ENCODE data around the gene JMJD1C. TPM values are rescaled to one million over a fixed set of nuclear protein-coding genes. Genes with fewer than 3 reads are reported as not detected.

The JMJD1C gene
- total and polyA plus RNA-seq, 4 experiments from 2014 or later = 22.8 to 115 (median 84.5) TPM

- Histone ChIP-seq H3K4me1 (ENCODE audit: insufficient read depth, low read length) (peaks cover 16% of the 10 kb centered on the region), H3K36me3 (ENCODE audit: insufficient read depth, low read length) (no peaks in the 10 kb centered on the region), H3K9me3 (ENCODE audit: control insufficient read depth in 1 of 2, low read length in 2 of 2) (no peaks in the 10 kb centered on the region), H3K4me3 (ENCODE audit: low read length in 2 of 2) (no peak overlapping the region), H3K27ac (ENCODE audit: low read depth, low read length) (no peak overlapping the region), H3K27me3 (ENCODE audit: insufficient read depth, low read length) (no peaks in the 10 kb centered on the region)
- peaks cover 15 to 33% (median 20%) of the 10 kb centered on the region in 4 donors for H3K4me1 Mint-ChIP-seq
- no peaks in the 10 kb centered on the region for H3K27me3 Mint-ChIP-seq
- H3K27ac Mint-ChIP-seq = peak overlapping the region in 1 of 7 donors; percentile 90
- intact Hi-C loops (cut with micrococcal nuclease) = loop anchor here (2.0 to 5.0 kb wide), 3 partner anchors 46 to 249 kb away; partner anchors contain the start of gene REEP3
- H3K36me3 Mint-ChIP-seq = peaks cover 0 to 11% of the 10 kb centered on the region in 2 donors
- H3K9me3 Mint-ChIP-seq = peaks cover 0 to 1% (median 0%) of the 10 kb centered on the region in 8 donors
- ChIA-PET POLR2A (ENCODE audit: partially characterized antibody) (no interaction called here), CTCF (ENCODE audit: partially characterized antibody) (no interaction called here)
- no peak for DNase-seq
- H3K4me3 Mint-ChIP-seq = peak overlapping the region in 2 of 8 donors; percentile 12 to 36
Observed at GRCh38 chr10:63467841-63468240, 2.1 kb upstream of the JMJD1C start.

GRCh38 chr10:63466144-63466935 lies 563 bp upstream of the JMJD1C start:
- Mint-ChIP-seq H3K27me3 (no peaks in the 10 kb centered on the region), H3K9me3 (peaks cover 0 to 1% (median 0%) of the 10 kb centered on the region in 8 donors), H3K4me1 (peaks cover 20 to 33% (median 23%) of the 10 kb centered on the region in 4 donors), H3K36me3 (peaks cover 0 to 11% of the 10 kb centered on the region in 2 donors), H3K27ac (peak overlapping the region; percentile 80 to 94 (median 93)), H3K4me3 (peak overlapping the region; percentile 93 to 98 (median 95))
- ChIA-PET POLR2A (ENCODE audit: partially characterized antibody) (interaction anchor here (0.7 to 3.3 kb wide), 4 partner anchors 36 to 198 kb away, joined by 3 to 24 read pairs (median 8); partner anchors contain the start of gene REEP3), CTCF (ENCODE audit: partially characterized antibody) (interaction anchor here (0.9 to 2.3 kb wide), 5 partner anchors 50 to 249 kb away, joined by 3 to 7 read pairs (median 4); no protein-coding TSS in a partner anchor)
- DNase-seq = peak in 3 of 5 donors; percentile 27 to 46 (median 37)
- peak overlapping the region in 1 of 2 donors; percentile 71 for H3K4me3 ChIP-seq (ENCODE audit: low read length in 2 of 2)
- H3K4me1 ChIP-seq (ENCODE audit: insufficient read depth, low read length) = peaks cover 16% of the 10 kb centered on the region
- no peaks in the 10 kb centered on the region for H3K27me3 ChIP-seq (ENCODE audit: insufficient read depth, low read length)
- intact Hi-C loops (cut with micrococcal nuclease) = loop anchor here (2.0 to 5.0 kb wide), 3 partner anchors 44 to 251 kb away; partner anchors contain the start of gene REEP3
- no peaks in the 10 kb centered on the region for H3K36me3 ChIP-seq (ENCODE audit: insufficient read depth, low read length)
- no peaks in the 10 kb centered on the region for H3K9me3 ChIP-seq (ENCODE audit: control insufficient read depth in 1 of 2, low read length in 2 of 2)
- H3K27ac ChIP-seq (ENCODE audit: low read depth, low read length) = peak overlapping the region; percentile 58

- CTCF ChIA-PET (ENCODE audit: partially characterized antibody) = interaction anchor here (0.8 to 2.3 kb wide), 7 partner anchors 110 to 298 kb away, joined by 3 to 7 read pairs (median 4); no protein-coding TSS in a partner anchor
- Mint-ChIP-seq H3K4me1 (peaks cover 15 to 31% (median 18%) of the 10 kb centered on the region in 4 donors), H3K9me3 (peaks cover 0 to 1% (median 0%) of the 10 kb centered on the region in 8 donors), H3K4me3 (peak overlapping the region; percentile 94 to 98 (median 96)), H3K27ac (peak overlapping the region; percentile 11 to 94 (median 78)), H3K36me3 (peaks cover 0 to 11% of the 10 kb centered on the region in 2 donors), H3K27me3 (no peaks in the 10 kb centered on the region)
- intact Hi-C loops (cut with micrococcal nuclease) = loop anchor here (2.0 to 5.0 kb wide), 6 partner anchors 20 to 253 kb away; no protein-coding TSS in a partner anchor
- Histone ChIP-seq H3K9me3 (ENCODE audit: control insufficient read depth in 1 of 2, low read length in 2 of 2) (no peaks in the 10 kb centered on the region), H3K27ac (ENCODE audit: low read depth, low read length) (peak overlapping the region; percentile 58), H3K27me3 (ENCODE audit: insufficient read depth, low read length) (no peaks in the 10 kb centered on the region), H3K36me3 (ENCODE audit: insufficient read depth, low read length) (no peaks in the 10 kb centered on the region), H3K4me3 (ENCODE audit: low read length in 2 of 2) (peak overlapping the region; percentile 58 to 71), H3K4me1 (ENCODE audit: insufficient read depth, low read length) (peaks cover 16% of the 10 kb centered on the region)
- no peak for DNase-seq
- POLR2A ChIA-PET (ENCODE audit: partially characterized antibody) = interaction anchor here (0.6 to 3.3 kb wide), 7 partner anchors 10 to 239 kb away, joined by 3 to 24 read pairs (median 3); partner anchors contain the start of gene REEP3
Observed at GRCh38 chr10:63464402-63465292, 1.1 kb downstream of the JMJD1C start.

GRCh38 chr10:63462442-63462841 lies 3.3 kb downstream of the JMJD1C start:
- Histone ChIP-seq H3K27ac (ENCODE audit: low read depth, low read length) (no peak overlapping the region), H3K36me3 (ENCODE audit: insufficient read depth, low read length) (no peaks in the 10 kb centered on the region), H3K4me3 (ENCODE audit: low read length in 2 of 2) (no peak overlapping the region), H3K27me3 (ENCODE audit: insufficient read depth, low read length) (no peaks in the 10 kb centered on the region), H3K4me1 (ENCODE audit: insufficient read depth, low read length) (peaks cover 16% of the 10 kb centered on the region), H3K9me3 (ENCODE audit: control insufficient read depth in 1 of 2, low read length in 2 of 2) (no peaks in the 10 kb centered on the region)
- Mint-ChIP-seq H3K4me3 (peak overlapping the region in 2 of 8 donors; percentile 0 to 37), H3K36me3 (peaks cover 0 to 11% of the 10 kb centered on the region in 2 donors), H3K27me3 (no peaks in the 10 kb centered on the region), H3K27ac (no peak overlapping the region), H3K9me3 (peaks cover 0 to 1% (median 0%) of the 10 kb centered on the region in 8 donors), H3K4me1 (peaks cover 16 to 33% (median 18%) of the 10 kb centered on the region in 4 donors)
- ChIA-PET POLR2A (ENCODE audit: partially characterized antibody) (no interaction called here), CTCF (ENCODE audit: partially characterized antibody) (no interaction called here)
- intact Hi-C loops (cut with micrococcal nuclease) = loop anchor here (5.0 kb wide), 1 partner anchor 245 kb away; no protein-coding TSS in a partner anchor
- DNase-seq = no peak

DNA sequence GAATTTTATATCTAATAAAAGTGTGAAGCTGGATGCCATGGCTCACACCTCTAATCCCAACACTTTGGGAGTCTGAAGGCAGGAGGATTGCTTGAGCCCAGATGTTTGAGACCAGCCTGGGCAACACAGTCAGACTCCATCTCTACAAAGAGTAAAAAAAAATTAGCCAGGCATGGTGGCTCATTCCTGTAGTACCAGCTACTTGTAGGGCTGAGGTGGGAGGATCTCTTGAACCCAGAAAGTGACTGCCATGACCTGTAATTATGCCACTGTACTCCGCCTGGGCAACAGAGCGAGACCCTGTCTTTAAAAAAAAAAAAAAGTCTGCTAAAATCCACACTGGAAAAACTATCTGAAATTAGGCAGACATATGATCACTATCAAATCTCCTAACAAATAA lies 7.6 kb downstream of the JMJD1C start:
- H3K9me3 ChIP-seq (ENCODE audit: control insufficient read depth in 1 of 2, low read length in 2 of 2) = no peaks in the 10 kb centered on the region
- intact Hi-C loops (cut with micrococcal nuclease) = no loop called here
- DNase-seq = no peak
- H3K4me3 ChIP-seq (ENCODE audit: low read length in 2 of 2) = no peak overlapping the region
- Mint-ChIP-seq H3K4me3 (no peak overlapping the region), H3K4me1 (peaks cover 5 to 13% (median 9%) of the 10 kb centered on the region in 4 donors), H3K27ac (no peak overlapping the region), H3K9me3 (no peaks in the 10 kb centered on the region), H3K27me3 (no peaks in the 10 kb centered on the region), H3K36me3 (peaks cover 0 to 3% of the 10 kb centered on the region in 2 donors)
- H3K4me1 ChIP-seq (ENCODE audit: insufficient read depth, low read length) = peaks cover 5% of the 10 kb centered on the region
- no peak overlapping the region for H3K27ac ChIP-seq (ENCODE audit: low read depth, low read length)
- H3K27me3 ChIP-seq (ENCODE audit: insufficient read depth, low read length) = no peaks in the 10 kb centered on the region
- no peaks in the 10 kb centered on the region for H3K36me3 ChIP-seq (ENCODE audit: insufficient read depth, low read length)
- CTCF ChIA-PET (ENCODE audit: partially characterized antibody) = interaction anchor here (0.7 to 1.5 kb wide), 3 partner anchors 11 to 262 kb away, joined by 3 read pairs; no protein-coding TSS in a partner anchor
- POLR2A ChIA-PET (ENCODE audit: partially characterized antibody) = no interaction called here

- peak overlapping the region in 1 of 7 donors; percentile 4 for H3K27ac Mint-ChIP-seq
- H3K27me3 ChIP-seq (ENCODE audit: insufficient read depth, low read length) = no peaks in the 10 kb centered on the region
- H3K9me3 Mint-ChIP-seq = peaks cover 0 to under 1% (median 0%) of the 10 kb centered on the region in 8 donors
- ChIA-PET POLR2A (ENCODE audit: partially characterized antibody) (no interaction called here), CTCF (ENCODE audit: partially characterized antibody) (interaction anchor here (0.9 to 1.5 kb wide), 2 partner anchors 10 to 263 kb away, joined by 3 read pairs; no protein-coding TSS in a partner anchor)
- no peak overlapping the region for H3K4me3 Mint-ChIP-seq
- intact Hi-C loops (cut with micrococcal nuclease) = no loop called here
- H3K9me3 ChIP-seq (ENCODE audit: control insufficient read depth in 1 of 2, low read length in 2 of 2) = no peaks in the 10 kb centered on the region
- DNase-seq = no peak
- H3K4me1 ChIP-seq (ENCODE audit: insufficient read depth, low read length) = peaks cover 5% of the 10 kb centered on the region
- H3K36me3 ChIP-seq (ENCODE audit: insufficient read depth, low read length) = no peaks in the 10 kb centered on the region
- H3K4me1 Mint-ChIP-seq = peaks cover 5 to 13% (median 10%) of the 10 kb centered on the region in 4 donors
- H3K4me3 ChIP-seq (ENCODE audit: low read length in 2 of 2) = no peak overlapping the region
- no peaks in the 10 kb centered on the region for H3K27me3 Mint-ChIP-seq
- no peak overlapping the region for H3K27ac ChIP-seq (ENCODE audit: low read depth, low read length)
- H3K36me3 Mint-ChIP-seq = peaks cover 1 to 3% of the 10 kb centered on the region in 2 donors
Observed at GRCh38 chr10:63457594-63457993, 8.2 kb downstream of the JMJD1C start.

Data from CD4-positive, alpha-beta memory T cell (primary cell).